Anterior cingulate cortex (tissue), 58 donors: ENCODE results near the gene ARHGEF19.

Experiments
- DNase-seq, 58 donors: peaks; one replicate each; lab custom pipeline; 2025; lab: John Stamatoyannopoulos, UW

ARHGEF19 gene

DNA sequence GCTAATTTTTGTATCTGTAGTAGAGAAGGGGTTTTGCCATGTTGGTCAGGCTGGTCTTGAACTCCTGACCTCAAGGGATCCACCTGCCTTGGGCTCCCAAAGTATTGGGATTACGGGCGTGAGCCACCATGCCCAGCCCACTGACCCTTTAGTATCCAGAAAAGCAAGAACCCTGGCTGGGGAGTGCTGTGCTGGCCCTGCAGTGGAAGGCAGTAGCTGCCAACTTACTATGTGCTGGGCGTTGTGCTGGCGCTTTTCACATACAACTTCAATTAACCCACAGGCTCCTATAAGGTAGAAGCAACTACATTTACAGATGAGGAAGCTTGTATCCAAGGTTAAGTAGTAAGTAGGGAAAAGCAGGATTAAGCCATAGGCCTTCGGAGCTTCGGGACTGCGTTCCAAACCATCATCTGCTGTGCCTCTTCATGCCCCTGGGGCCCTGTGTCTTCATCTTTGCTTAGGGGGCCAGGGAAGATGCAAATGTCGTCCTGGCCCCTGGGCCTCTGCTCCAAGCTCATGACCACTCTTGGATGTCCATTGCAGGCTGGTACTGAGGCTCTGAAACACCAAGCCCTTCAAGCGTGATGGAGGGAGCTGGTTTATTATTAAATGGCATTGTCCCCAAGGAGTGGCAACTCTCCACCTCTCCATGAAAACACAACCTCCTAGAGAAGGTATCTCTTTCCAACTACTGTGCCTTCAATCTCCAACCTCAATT lies 33.2 kb upstream of the ARHGEF19 start:
- no peak for DNase-seq

DNA sequence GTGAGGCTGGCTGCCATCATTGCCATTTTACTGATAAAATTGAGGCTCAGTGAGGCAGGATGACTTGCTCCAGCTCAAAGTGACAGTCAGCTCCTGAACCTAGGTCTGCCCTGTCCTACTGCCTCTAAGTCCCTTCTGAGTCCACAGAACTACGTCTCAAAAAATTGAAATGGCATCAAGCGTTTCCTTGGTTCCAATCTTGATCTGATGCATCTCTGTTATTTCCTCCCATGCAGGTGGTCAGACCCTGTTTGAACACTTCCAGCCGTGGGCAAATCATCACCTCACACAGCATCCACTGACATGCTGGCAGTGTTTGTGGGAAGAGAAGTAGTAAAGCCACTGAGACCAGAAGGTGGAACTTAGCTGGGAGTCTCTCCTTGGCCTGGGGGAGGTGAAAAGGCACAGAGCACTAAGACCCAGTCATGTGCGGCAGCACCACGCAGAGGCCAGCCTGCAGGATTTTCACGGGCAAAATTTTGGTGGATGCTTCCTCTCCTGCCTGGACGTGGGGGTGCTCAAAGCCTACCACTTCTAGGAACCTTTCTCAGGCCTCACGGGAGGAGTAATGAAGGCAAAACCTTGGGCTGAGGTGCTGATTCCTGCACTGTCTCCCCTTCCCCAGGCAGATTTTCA lies 32.3 kb upstream of the ARHGEF19 start:
- no peak for DNase-seq

DNA sequence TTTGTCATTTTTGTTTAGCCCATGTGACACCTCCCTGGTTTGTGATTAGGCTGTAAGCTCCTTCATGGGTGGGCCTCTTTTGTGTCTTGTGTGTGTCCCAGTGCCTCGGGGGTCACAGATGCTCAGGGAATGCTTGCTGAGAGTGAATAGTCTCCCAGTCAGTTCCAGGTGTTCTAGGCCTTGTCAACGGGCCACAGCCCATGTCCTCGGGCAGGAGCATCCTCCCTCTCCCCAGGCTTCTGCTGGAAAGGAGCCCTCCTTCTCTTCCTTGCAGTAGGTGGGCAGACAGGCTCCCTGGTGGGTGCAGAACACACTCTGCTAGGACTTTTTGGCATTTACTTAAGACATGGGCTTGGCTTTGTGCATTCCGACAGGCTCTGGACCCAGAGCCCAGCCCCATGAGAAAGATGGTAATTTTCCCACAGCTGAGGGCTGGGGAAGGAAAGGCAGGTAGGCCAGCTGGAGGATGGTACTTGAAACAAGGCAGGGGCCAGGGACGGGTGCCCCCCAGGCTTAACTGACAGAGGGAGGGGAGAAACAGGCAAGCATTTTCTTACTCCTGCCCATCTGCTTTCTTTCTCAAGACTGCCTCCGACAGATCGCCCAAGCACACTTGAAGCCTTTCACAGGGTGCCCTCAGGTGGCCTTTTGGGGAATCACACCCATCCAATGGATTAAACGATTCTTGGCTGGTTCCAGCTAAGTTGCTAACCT lies 31.6 kb upstream of the ARHGEF19 start:
- DNase-seq = peak in 52 of 58 donors; percentile 14 to 84 (median 45)

DNA sequence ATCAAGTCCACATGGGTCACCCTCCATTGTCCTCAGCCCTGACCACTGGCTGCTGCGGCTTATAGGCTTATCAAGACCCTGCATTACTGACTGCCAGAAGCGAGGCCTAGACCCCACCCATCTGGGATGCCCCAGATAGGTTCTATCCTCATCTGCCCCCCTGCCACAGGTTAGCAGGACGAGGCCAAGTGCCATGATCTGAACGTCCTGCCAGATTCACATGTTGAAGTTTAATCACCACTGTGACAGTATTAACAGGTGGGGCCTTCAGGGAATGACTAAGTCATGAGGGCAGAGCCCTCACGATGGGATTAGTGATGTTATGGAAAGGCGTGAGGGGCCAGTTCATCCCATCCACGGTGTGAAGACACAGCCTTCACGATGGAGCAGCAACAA lies 30.8 kb upstream of the ARHGEF19 start:
- DNase-seq = no peak

DNA sequence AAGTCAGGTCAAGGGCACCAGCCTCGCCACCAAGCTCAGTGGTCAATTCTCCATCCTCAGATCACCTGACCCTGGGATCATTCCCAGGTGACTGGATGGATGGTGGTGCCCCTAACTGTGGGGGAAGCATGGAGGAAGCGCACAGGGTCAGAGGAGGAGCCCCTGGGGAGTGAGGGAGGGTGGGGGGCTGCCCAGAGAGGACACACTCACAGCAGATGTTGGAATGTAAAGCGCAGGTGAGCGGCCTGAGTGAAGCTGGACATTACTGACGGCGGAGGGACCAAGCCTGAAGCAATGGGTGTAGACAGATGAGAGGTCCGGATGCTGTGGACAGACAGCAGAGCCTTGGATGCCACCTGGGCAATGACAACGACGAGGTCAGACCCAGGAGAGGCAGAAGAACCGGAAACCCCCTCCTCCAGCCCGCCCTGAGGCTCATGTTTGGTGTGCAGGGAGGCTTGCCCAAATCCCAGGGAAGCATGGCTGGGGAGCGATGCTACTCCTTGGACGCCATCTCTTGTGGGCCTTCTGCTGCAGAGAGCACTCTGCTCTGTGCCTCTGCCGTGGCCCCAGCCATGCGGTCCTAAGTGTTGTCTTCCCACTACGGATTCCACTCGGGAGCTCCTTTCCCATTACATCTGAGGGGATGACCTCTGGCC lies 30.2 kb upstream of the ARHGEF19 start:
- no peak for DNase-seq

DNA sequence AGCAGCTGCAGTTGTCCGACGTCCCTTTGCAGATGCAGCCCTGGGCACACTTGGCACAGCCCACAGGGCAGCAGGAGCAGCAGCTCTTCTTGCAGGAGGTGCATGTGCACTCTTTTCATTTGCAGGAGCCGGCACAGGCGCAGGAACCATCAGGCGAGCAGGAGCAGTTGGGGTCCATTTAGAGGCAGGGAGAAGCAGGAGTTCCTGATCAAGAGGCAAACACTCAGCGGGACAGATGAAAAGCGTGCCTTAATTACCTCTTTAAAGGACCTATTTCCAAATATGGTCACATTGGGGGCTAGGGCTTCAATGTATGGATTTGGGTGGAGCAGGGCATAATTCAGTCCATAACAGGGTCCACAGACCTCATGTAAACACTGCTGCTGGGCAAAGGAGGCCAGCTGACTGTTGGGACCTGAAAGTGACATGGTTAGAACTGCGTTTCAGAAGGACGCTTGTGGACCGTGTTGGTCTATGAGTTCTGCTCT lies 28.8 kb upstream of the ARHGEF19 start:
- no peak for DNase-seq

DNA sequence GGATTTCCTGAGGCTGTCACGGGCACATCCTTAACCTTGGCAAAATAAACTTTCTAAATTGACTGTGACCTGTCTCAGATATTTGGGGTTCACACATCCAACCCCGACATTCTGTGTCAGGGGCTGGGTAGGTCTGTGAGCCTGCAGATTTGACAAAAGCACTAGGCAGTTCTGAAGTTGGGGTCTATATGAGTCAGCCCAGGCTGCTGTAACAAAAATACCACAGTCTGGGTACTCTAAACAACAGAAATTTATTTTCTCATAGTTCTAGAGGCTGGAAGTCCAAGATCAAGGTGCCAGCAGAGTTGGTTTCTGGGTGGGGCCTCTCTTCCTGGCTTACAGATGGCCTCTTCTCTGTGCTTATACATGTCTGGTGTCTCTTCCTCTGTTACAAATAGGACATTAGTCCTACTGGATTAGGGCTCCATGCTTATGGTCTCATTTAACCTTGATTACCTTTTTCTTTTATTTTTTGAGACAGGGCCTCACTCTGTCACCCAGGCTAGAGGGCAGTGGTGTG lies 27.6 kb upstream of the ARHGEF19 start:
- DNase-seq = no peak

DNA sequence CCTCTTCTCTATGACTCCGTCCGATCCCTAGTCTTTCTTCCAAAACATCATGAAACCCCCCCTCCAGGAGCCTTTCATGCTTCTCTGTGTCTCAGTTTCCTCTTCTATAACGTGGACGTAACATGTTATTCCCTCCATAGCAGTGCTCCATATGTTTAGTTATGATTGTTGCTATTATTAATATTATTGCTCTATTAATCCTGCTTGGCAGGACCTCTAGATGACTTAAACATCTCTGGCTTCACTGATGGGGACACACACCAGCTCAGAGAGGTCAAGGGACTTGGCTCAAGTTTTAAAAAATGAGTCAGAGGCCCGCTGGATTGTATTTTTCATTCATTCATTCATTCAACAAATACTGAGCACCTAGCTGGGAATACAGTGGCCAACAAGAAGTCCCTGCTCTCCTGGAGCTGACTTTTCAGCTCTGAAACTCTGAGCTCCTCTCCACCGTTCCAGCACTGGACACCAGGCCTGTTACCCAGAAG lies 24.9 kb upstream of the ARHGEF19 start:
- DNase-seq = no peak

DNA sequence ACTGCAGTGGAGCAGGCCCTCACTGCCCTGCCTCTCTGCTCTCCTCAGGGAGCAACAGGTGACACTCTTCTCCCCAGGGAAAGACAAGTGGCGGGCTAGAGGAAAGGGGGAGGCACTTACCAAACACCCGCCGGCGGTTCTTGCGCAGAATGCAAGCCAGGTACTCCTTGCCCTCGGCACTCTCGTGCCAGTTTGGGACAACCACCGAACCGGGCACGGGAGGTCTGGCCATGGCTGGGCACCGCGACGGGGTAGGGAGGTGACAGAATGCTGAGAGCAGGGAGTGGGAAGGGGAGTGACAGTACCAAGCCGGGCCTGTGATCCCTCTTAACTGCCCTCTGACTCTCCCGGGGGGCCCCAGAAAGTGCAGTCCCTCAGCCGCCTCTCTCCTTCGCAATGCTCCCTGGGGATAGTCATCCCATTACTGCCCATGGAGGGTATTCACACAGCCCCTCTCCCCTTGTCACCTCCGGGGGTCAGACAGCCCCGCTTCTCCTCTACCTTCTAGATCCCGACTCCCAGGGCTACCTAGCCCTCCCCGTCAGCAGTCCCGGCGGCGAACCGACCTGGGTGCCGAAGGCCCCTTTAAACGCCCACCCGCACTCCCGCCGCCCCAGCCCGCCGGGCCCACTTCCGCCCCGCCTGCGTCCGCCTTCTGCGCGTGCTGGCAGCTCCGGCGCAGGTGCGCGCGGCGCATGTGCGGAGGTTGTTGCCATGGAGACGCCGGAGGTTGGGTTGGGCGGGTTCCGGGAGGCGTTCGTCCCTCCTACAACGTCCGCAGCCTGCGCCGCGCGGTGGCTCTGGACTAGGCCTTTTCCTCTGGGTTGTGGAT lies 24.3 kb upstream of the ARHGEF19 start, which contains the start of gene CPLANE2:
TSS of gene CPLANE2 (minus strand) at position 673 of the 832 bp plus-strand sequence. CDS start at position 232, 441 bp downstream.
- DNase-seq = peak; percentile 28 to 93 (median 83)

DNA sequence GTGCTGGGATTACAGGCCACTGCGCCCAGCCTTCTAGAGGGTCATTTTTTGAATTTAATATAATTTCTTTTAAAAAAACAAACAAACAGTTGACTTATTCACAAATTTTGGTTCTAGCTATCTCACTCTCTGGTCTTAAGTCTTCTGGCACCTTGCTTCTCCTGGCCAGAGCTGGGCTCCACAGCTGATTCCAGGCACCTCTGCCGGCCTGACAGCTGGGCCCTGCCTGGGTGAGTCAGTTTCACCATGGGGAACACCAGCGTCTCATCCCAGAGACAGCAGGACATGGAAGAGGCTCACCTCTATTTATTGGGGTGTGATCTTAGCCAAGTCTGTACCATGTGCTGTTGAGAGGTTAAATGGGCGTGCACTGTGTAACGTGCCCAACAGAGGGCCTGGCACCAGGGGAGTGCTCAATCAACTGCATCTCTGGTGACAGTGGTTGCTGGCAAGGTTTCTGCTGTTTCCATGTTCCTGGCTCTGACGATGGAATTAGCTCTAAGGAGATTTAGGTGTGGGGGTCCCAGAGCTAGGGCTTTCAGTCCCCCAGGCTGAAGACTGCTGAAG lies 23.6 kb upstream of the ARHGEF19 start:
- peak in 2 of 58 donors; percentile 21 to 44 for DNase-seq

DNA sequence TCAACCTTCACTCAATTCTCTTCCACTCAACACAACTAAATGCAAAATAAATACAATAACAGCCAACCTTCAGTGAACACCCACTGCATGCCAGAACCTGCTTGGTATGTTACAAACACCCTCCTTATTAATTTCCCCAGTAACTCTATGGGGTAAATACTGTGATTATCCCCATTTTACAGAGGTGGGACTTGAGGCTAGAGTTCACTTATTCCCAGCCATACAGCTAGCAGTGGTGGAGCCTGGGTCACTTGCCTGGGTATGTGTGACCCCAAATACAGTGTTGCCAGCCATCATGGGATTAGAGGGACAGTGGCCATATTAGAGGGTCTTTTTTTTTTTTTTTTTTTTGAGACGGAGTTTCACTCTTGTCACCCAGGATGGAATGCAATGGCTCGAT lies 22.9 kb upstream of the ARHGEF19 start:
- no peak for DNase-seq

DNA sequence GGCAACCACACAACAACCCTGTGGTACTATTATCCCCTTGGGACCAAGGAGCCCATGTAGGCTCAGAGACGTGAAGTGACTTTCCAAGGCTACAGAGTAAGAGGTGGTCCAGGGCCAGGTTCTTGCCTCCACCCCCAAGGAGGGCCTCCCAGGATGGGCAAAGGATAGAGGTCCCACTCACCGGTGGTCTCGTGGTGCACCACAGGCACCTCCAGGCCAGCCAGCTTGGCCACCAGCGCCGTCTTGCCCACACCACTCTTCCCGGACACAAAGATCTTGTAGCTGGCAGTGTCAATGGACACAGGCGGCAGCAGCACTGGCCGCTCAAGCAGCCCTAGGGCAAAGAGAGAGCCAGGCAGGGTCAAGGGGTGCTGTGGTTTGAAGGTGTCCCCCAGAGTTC lies 21.0 kb upstream of the ARHGEF19 start:
- DNase-seq = no peak

DNA sequence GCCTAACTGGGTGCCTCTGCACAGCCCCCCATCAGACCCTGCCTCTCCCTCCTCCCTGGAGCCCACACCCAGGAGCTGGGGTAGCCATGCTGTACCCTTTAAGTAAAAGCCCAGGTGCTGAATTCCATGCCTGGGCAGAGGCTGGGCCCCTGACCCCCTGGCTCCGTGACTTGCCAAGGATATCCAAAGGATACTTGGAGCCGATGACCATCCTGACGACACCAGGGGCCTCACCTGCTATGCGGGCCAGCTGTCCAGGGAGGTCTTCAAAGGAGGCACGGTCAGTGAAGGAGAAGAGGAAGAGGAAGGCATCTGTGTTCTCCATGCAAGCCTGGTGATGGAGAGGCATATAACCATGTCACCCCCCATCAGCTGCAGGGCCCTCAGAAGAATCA lies 19.9 kb upstream of the ARHGEF19 start:
- no peak for DNase-seq

DNA sequence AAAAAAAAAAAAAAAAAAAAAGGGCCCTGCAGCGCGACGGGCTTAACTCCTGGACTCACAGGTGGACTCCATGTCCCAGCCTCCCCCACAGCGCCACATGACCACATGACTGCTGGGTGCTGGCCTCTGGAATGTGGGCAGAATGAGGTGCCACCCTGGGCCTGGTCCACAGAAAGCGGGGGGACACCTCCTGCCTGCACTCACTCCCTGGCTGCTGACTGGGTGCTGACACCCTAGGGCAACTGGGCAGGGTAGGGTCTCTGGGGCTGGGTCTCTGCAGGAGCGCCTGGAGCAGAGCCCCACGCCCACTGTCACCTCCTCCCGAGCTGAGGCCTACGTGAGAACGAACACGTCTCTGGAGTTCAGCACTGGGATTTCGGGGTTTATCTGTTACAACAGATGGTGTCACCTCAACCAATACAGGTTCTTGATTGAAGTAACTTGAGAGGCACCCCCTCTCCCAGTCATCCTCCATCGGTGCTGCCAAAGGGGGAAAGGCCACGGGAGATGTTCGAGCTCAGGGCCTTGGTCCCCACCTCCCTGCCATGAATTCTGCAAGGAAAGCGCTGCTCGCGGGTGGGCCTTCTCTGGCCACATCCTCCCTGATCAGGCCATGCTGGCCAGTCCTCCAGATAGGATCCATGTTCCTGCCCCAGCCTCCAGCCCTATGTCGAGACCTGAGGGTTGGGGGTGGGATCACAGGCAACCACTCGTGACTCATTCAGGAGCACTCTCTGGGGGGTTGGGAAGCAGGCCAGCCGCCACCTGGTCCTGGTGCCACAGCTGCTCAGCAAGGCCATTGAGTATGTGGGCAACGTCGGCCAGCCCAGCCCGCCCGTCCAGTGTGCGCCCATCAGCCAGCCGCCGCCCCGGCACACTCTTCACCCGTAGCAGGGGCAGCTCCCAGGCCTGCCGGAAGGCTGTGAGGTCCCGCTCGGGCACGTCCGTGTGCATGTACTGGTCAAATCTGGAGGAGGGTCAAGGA lies 19.2 kb upstream of the ARHGEF19 start:
- no peak for DNase-seq

DNA sequence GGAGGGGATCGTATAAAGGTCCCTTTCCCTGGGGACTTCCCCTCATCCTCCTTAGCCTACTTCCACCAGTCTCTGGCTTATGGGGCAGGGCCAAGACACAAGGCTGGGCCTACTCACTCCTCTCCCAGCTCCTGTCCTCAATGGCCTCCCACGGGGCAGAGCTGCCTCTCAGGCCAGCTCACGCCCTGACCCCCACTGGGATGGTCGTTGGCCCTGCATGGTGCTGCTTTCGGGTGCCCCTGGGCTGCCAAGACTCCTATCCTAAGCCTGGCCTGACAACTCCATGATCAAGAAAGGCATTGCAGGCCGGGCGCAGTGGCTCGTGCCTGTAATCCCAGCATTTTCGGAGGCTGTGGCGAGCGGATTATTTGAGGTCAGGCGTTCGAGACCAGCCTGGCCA lies 18.3 kb upstream of the ARHGEF19 start:
- DNase-seq = no peak

DNA sequence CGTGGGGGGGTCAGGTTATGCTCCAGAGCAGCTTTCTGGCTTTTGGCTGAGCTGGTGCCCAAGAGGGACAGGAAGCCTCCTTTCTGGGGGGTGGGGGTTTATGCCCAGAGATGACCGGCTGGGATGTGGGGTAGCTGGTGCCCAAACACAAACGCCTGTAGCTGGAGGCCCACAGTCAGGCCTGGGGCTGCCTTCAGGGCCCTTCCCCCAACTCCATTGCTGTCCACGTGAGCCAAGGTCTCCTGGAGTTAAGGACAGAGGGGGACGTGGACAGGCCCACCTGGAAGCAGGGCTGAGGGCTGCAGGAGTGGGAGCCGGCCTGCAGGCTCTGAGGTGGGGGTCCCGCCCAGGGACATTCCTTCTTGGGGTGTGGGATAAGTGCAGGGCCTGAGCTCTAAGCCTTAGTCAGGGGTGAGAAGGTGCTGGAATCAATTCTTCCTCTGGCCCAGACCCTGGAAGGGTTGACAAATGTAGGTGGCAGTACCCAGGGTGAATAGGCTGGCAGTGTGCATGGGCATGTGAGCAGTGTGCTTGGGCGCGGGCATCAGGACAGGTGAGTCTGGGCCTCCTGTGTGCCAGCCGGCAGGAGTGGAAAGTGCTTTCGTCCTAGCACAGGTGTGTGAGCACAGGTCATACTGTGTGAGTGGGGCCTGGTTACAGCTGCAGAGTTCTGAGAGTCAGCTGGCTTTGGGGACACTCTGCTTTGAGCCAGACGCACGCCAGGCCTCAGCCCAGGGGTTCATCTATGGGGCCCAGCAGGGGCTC lies 17.7 kb upstream of the ARHGEF19 start:
- DNase-seq = no peak
